ENCODE results near the gene GRM8.
"Not testable (repeated sequence)": the region's sequence is repeated elsewhere in the genome, so short reads cannot be mapped to it uniquely, and the experiment has no call there.

Gene GRM8

DNA sequence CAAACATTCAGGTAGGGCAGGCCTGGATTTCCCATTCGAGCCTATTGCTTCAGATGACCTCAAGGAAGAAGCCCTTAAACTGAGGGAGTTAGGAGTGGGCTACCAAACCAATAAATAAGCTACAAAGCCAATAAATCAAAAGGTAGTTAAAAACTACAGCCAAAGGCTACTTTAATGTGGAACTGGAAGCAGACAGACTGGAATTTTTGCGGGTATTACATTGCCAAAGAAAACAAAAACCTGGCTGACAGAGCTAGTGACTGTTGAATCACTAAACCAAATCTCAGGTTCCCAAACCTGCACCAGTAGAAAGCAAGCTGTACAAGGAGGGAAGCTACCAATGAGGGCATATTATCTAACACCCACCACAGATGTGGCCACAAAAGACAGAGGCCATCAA, 315.6 kb downstream of the GRM8 start:
- Histone ChIP-seq H3K4me3 (ENCODE audit: low read depth, low read length) (no peak overlapping the region), H3K9me3 (ENCODE audit: severe bottlenecking) (no peaks in the 10 kb centered on the region), H3K27me3 (ENCODE audit: insufficient read depth, low read depth, severe bottlenecking) (no peaks in the 10 kb centered on the region), H3K36me3 (no peaks in the 10 kb centered on the region), H3K27ac (no peak overlapping the region)
- TF ChIP-seq, protein P1, sequence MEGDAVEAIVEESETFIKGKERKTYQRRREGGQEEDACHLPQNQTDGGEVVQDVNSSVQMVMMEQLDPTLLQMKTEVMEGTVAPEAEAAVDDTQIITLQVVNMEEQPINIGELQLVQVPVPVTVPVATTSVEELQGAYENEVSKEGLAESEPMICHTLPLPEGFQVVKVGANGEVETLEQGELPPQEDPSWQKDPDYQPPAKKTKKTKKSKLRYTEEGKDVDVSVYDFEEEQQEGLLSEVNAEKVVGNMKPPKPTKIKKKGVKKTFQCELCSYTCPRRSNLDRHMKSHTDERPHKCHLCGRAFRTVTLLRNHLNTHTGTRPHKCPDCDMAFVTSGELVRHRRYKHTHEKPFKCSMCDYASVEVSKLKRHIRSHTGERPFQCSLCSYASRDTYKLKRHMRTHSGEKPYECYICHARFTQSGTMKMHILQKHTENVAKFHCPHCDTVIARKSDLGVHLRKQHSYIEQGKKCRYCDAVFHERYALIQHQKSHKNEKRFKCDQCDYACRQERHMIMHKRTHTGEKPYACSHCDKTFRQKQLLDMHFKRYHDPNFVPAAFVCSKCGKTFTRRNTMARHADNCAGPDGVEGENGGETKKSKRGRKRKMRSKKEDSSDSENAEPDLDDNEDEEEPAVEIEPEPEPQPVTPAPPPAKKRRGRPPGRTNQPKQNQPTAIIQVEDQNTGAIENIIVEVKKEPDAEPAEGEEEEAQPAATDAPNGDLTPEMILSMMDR (IDR thresholded peaks at IDR 0.05; ENCODE audit: low read depth, low read length), result no peak
- DNase-seq, result no peak

DNA sequence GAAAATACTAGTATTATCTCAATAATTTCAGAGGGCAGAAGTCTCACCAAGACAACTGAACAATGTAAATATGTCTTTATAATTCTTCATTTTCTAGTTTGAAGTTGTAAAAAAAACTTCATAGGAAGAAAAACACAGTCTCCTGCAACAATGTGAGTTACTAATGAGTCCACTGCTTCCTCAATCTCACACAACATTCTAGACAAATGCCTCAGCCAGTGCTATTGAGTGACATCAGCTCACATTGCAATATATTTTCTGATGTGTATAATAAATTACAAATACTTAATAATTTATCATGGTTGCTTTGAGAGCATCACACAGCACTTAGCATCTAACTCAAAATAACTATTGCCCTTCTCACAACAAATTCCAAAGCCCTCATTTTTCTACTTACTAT, 321.2 kb downstream of the GRM8 start:
- H3K27me3 ChIP-seq (ENCODE audit: insufficient read depth, low read depth, severe bottlenecking), result no peaks in the 10 kb centered on the region
- DNase-seq, result no peak
- no peaks in the 10 kb centered on the region for H3K9me3 ChIP-seq (ENCODE audit: severe bottlenecking)
- no peak overlapping the region for H3K27ac ChIP-seq
- no peak overlapping the region for H3K4me3 ChIP-seq (ENCODE audit: low read depth, low read length)
- TF ChIP-seq, protein P1 (IDR thresholded peaks at IDR 0.05; ENCODE audit: low read depth, low read length), result no peak
- H3K36me3 ChIP-seq, result no peaks in the 10 kb centered on the region

DNA sequence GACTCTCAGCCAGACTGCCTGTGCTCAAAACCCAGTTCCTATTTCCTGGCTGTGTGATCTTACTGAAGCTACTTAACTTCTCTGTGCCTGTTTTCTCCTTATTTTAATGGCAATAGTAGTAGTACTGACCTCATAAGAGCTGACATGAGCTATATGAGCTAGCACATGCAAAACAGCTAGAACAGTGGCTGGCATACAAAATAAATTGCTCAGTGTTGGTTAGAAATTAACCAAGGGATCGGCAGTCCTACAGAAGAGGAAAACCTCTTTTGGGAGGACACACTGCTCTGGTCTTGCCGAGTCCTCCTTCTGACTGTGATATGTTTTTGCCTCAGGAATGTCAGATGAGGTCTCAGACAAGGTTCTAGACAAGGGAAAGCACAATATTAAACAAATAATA, 322.6 kb downstream of the GRM8 start:
- Histone ChIP-seq H3K4me3 (ENCODE audit: low read depth, low read length) (no peak overlapping the region), H3K27ac (no peak overlapping the region), H3K9me3 (ENCODE audit: severe bottlenecking) (no peaks in the 10 kb centered on the region), H3K36me3 (no peaks in the 10 kb centered on the region), H3K27me3 (ENCODE audit: insufficient read depth, low read depth, severe bottlenecking) (no peaks in the 10 kb centered on the region)
- DNase-seq, result no peak
- TF ChIP-seq, protein P1 (IDR thresholded peaks at IDR 0.05; ENCODE audit: low read depth, low read length), result no peak

DNA sequence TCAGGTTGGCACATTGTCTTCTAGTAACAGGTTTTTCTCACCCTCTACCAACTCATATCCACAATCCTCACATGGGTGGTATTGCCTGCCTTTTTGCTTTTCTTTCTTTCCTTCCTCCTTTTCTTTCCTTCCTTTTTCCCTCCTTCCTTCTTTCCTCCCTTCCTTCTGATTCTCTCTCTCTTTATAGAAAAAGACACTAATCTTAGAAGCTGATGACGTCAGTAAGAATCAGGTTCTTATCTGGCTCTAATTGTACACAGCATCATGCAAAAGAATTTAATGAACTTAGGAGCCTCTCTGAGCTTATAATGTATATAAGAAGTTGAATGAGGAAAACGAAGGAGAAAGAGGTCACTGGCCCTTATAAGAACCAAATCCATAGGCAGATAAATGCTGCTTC, 328.3 kb downstream of the GRM8 start:
- H3K4me3 ChIP-seq (ENCODE audit: low read depth, low read length), result no peak overlapping the region
- H3K9me3 ChIP-seq (ENCODE audit: severe bottlenecking), result no peaks in the 10 kb centered on the region
- TF ChIP-seq, protein P1 (IDR thresholded peaks at IDR 0.05; ENCODE audit: low read depth, low read length), result no peak
- no peak for DNase-seq
- no peaks in the 10 kb centered on the region for H3K27me3 ChIP-seq (ENCODE audit: insufficient read depth, low read depth, severe bottlenecking)
- H3K27ac ChIP-seq, result no peak overlapping the region
- H3K36me3 ChIP-seq, result no peaks in the 10 kb centered on the region

DNA sequence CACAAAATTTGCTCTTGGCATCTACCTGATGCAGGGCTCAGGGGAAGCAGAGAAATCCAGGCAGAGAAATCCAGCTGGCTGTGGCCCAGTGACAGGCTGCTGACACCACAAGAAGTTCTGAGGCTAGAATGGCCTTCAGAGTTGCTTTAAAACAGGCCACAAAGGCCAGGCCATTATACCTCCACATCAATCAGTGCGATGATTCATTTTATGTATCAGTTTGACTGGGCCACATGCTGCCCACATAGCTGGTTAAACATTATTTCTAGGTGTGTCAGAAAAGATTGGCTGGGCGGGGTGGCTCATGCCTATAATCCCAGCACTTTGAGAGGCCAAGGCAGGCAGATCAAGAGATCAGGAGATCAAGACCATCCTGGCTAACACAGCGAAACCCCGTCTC, 341.1 kb downstream of the GRM8 start:
- DNase-seq, H3K36me3 ChIP-seq: not testable (repeated sequence)

DNA sequence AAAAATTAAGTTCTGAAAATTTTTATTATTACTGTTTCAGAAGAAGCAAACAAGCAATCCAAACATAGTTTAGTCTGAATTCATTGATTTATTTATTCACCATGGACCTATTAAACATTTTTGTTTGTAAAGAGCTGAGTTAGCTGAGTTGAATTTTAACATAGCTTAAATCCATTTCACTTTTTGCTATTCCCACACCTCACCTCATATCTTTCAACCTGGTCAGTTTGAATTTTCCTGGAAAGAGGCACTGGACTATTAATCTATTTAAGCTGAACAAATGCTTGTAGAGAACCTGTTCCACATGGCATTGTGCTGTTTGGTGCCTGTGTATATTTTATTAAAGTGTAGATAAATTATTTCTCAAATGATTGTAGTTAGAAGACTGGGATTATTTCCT, 344.2 kb downstream of the GRM8 start:
- not testable (repeated sequence) for H3K27me3 ChIP-seq (ENCODE audit: insufficient read depth, low read depth, severe bottlenecking); H3K27ac ChIP-seq; DNase-seq; H3K9me3 ChIP-seq (ENCODE audit: severe bottlenecking); H3K4me3 ChIP-seq (ENCODE audit: low read depth, low read length); H3K36me3 ChIP-seq

More for the DNA sequence above, 341.1 kb downstream of the GRM8 start:
- not testable (repeated sequence) for H3K4me3 ChIP-seq (ENCODE audit: low read depth, low read length); H3K9me3 ChIP-seq (ENCODE audit: severe bottlenecking); H3K27ac ChIP-seq; H3K27me3 ChIP-seq (ENCODE audit: insufficient read depth, low read depth, severe bottlenecking)

DNA sequence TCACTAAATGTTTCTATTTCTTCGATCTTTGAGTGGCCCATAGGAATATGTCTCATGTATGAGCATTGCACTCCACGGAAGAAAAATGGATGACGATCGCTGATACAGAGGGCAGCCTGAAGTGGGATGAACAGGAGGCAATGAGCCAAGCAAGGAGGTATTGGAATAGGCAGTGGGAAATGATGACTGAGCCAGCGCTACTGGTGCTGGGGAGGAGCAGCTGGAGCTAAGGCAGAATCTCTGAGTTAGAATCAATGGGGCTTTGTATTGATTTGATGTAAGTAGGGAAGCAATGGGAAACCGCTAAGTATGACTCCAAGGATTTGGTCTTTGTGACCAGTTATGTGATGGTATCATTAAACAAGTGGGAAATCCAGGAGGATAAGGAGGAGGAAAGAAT, 345.1 kb downstream of the GRM8 start:
- H3K27ac ChIP-seq; DNase-seq; H3K36me3 ChIP-seq; H3K27me3 ChIP-seq (ENCODE audit: insufficient read depth, low read depth, severe bottlenecking); H3K4me3 ChIP-seq (ENCODE audit: low read depth, low read length); H3K9me3 ChIP-seq (ENCODE audit: severe bottlenecking): not testable (repeated sequence)

DNA sequence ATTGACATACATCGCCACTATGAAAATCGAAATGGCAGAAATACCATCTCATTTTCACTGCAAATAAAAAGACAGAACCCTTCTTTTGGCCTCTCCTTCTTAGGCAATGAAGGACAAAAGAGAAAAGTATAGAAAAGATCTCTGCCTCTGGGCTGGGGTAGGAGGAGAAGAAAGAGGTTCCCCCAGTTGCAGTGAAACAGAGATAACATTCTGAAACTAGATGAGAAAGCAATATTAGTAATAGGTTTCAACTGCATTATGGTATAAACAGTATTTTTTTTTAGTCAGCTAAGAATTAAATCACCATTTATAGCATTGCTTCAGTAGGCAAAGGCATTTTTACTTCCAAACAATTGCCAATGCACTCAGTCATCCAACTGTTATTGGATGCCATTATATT, 347.5 kb downstream of the GRM8 start:
- H3K27me3 ChIP-seq (ENCODE audit: insufficient read depth, low read depth, severe bottlenecking); DNase-seq; H3K36me3 ChIP-seq; H3K4me3 ChIP-seq (ENCODE audit: low read depth, low read length); H3K9me3 ChIP-seq (ENCODE audit: severe bottlenecking); H3K27ac ChIP-seq: not testable (repeated sequence)

DNA sequence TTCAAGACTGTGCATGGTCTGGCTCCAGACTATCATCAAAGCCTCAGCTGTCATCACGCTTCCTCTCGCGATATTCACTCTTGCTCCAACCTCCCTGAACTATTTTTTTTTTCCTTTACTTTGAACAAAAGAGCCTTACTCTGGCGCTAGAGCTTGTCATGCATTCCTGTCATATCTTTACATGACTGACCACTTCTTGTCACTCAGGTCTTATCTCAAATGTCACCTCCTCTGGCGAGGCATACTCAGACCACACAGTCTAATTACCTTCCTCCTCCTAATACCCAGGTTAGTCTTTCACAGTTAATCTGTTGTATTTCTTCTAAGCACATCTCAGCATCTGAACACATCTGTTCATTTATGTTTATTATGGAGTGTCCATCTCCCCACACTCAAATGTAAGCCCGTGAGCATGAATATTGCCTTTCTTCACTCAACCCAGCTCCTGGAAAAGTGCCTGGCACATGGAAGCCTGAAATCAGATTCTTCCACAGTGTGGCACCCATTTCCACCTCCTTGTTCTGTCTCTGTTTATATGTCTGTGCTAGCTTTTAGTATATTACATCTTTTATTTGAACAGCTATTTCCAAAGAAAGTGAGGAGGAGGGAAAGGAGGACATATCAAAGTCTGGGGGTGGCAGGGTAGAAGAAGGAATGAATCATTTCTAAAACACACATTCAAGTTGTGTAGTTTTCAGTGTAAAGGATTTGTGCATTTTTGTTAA, 351.5 kb downstream of the GRM8 start:
- H3K27ac ChIP-seq; H3K36me3 ChIP-seq; H3K9me3 ChIP-seq (ENCODE audit: severe bottlenecking); DNase-seq; H3K4me3 ChIP-seq (ENCODE audit: low read depth, low read length); H3K27me3 ChIP-seq (ENCODE audit: insufficient read depth, low read depth, severe bottlenecking): not testable (repeated sequence)

DNA sequence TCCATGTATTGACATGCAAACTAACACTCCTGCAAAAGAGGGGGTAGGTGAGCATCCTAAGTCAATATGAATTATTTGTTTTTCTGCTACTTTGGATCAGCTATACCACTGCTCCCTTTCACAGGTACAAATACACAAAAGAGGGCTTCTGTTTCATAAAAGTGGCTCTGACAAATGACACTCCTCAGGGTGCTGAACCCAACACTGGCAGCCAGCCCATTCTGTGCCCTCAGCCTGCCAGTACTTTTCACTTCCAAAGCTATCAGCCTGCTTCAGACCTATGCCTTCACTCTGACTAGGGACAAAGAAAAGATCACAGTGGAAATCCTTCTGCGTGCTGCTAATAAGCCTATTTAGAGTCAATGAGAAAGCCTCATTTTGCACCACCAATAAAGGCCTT, 364.8 kb downstream of the GRM8 start:
- not testable (repeated sequence) for H3K36me3 ChIP-seq; H3K9me3 ChIP-seq (ENCODE audit: severe bottlenecking); H3K4me3 ChIP-seq (ENCODE audit: low read depth, low read length); DNase-seq; H3K27me3 ChIP-seq (ENCODE audit: insufficient read depth, low read depth, severe bottlenecking); H3K27ac ChIP-seq

DNA sequence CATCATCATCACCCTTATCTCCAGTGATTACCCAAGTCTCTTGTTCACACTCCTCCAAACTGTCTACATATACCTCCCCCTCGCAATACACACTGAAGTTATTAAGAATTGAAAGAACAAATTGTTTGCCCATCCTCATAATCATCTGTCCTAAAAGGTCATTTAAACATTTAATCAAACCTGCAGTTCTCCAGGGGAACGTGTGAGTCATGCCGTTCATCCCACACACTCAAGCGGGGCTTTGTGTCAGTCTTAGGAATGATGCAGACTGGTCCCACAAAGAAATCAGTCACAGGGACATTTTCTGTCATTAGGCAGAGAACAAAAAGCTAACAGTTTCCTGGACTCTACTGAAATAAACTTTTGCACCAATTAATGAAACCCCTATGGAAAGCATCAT, 365.2 kb downstream of the GRM8 start:
- H3K4me3 ChIP-seq (ENCODE audit: low read depth, low read length), result not testable (repeated sequence)

More for the DNA sequence above, 365.2 kb downstream of the GRM8 start:
- H3K27ac ChIP-seq; H3K36me3 ChIP-seq; H3K9me3 ChIP-seq (ENCODE audit: severe bottlenecking); DNase-seq; H3K27me3 ChIP-seq (ENCODE audit: insufficient read depth, low read depth, severe bottlenecking): not testable (repeated sequence)
